Upper lobe of right lung (tissue), 1 donor: Measurements from ENCODE around the gene CTSS. TPM values are rescaled to one million over a fixed set of nuclear protein-coding genes. Genes with fewer than 3 reads are reported as not detected.

Experiments
- ATAC-seq: fragments of 200-7000 bp; cut with Tn5 transposase; one replicate; pipeline ENCODE4 v1.9.1; 2020; ENCODE audit warnings: mild to moderate bottlenecking, moderate library complexity
- DNase-seq: peaks from one replicate; pipeline ENCODE4 v3.0.0-alpha.2; 2020
- H3K27ac ChIP-seq: fragments of 200-600 bp; one replicate; pipeline ENCODE4 v1.8.0; 2022
- H3K27me3 ChIP-seq: fragments of 200-600 bp; one replicate; pipeline ENCODE4 v1.8.0; 2022; ENCODE audit warnings: mild to moderate bottlenecking
- H3K36me3 ChIP-seq: fragments of 200-600 bp; one replicate; pipeline ENCODE4 v1.8.0; 2022
- H3K4me1 ChIP-seq: fragments of 200-600 bp; one replicate; pipeline ENCODE4 v1.8.0; 2022
- H3K4me3 ChIP-seq: fragments of 200-600 bp; one replicate; pipeline ENCODE4 v1.8.0; 2022; ENCODE audit warnings: mild to moderate bottlenecking
- H3K9me3 ChIP-seq: fragments of 200-600 bp; one replicate; pipeline ENCODE4 v1.8.0; 2022
- intact Hi-C: fragments of 100-400 bp; cut with DNase I; formaldehyde crosslinking; loops from one replicate; pipeline ENCODE4 v1.11.0; 2022
- long read RNA-seq: library from polyadenylated mRNA; unstranded; transcript quantifications from one replicate; pipeline ENCODE4 v2.0.0, GENCODE V29; 2021
- total RNA-seq: library from RNA; stranded (reverse); fragmentation: NEBNext Ultra II Directional; extraction: Animal tissue kit (Norgen Biotek cat#: 25700); gene quantifications from one replicate; pipeline ENCODE4 v1.2.1, GENCODE V29; 2021
- TF ChIP-seq, protein P1 (sequence below): fragments of 200-600 bp; IDR thresholded peaks from one replicate; pipeline ENCODE4 v1.8.0; 2022; ENCODE audit warnings: antibody characterized with exemption
- donor health status: DM: no; HTN: yes; CAD: no; lungs with severe emphysema.

Gene CTSS
- 533 TPM for total RNA-seq
- long read RNA-seq, full-length matches to known transcripts = 523 of 575 reads
- long read RNA-seq, partial matches to known transcripts = 13 of 575 reads
- long read RNA-seq, other reads (novel, unspliced or antisense) = 39 of 575 reads

DNA sequence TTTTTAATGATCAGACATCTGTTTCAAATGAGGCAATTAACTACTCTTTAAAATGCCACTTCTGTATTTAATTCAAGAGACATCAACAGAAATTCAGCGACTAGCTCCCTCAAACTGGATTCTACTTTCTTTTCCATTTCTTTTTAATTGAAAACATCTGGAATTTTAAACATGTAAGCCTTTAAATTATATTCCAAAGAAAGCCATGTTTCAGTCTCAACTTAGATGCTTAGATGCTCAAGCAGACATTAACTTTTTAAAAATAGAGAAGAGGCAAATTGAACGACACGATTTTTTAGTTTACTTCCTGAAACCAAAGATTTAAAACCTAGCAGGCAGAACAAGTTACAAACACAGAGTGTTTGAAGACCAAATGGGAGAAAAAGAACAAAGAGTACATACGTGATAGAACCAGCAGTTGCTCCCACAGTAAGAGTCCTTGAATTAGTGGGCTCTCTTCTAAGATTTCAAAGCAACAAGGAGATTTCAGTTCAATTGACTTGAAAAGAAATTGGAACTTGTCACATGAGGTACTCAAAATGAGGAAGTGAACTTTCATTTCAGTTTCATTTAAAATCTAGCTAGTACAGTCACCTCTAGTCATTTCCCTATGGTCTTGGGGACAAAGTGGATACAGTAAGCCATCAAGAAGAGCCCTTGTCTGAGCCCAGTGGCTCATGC, at the start of gene CTSS:
TSS of gene CTSS (minus strand) at position 483 of the 681 bp plus-strand sequence. CDS start 1,015 bp downstream, outside the sequence.
- DNase-seq = no peak
- TF ChIP-seq, protein P1, sequence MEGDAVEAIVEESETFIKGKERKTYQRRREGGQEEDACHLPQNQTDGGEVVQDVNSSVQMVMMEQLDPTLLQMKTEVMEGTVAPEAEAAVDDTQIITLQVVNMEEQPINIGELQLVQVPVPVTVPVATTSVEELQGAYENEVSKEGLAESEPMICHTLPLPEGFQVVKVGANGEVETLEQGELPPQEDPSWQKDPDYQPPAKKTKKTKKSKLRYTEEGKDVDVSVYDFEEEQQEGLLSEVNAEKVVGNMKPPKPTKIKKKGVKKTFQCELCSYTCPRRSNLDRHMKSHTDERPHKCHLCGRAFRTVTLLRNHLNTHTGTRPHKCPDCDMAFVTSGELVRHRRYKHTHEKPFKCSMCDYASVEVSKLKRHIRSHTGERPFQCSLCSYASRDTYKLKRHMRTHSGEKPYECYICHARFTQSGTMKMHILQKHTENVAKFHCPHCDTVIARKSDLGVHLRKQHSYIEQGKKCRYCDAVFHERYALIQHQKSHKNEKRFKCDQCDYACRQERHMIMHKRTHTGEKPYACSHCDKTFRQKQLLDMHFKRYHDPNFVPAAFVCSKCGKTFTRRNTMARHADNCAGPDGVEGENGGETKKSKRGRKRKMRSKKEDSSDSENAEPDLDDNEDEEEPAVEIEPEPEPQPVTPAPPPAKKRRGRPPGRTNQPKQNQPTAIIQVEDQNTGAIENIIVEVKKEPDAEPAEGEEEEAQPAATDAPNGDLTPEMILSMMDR = no peak
- H3K4me1 ChIP-seq = peaks cover 14% of the 10 kb centered on the region
- no peaks in the 10 kb centered on the region for H3K27me3 ChIP-seq
- ATAC-seq = peak; percentile 91
- peak within 1 kb of the TSS; percentile 84 for H3K27ac ChIP-seq
- intact Hi-C loops = no loop called here
- H3K9me3 ChIP-seq = no peaks in the 10 kb centered on the region
- H3K4me3 ChIP-seq = peak within 1 kb of the TSS; percentile 48
- no peaks in the 10 kb centered on the region for H3K36me3 ChIP-seq

DNA sequence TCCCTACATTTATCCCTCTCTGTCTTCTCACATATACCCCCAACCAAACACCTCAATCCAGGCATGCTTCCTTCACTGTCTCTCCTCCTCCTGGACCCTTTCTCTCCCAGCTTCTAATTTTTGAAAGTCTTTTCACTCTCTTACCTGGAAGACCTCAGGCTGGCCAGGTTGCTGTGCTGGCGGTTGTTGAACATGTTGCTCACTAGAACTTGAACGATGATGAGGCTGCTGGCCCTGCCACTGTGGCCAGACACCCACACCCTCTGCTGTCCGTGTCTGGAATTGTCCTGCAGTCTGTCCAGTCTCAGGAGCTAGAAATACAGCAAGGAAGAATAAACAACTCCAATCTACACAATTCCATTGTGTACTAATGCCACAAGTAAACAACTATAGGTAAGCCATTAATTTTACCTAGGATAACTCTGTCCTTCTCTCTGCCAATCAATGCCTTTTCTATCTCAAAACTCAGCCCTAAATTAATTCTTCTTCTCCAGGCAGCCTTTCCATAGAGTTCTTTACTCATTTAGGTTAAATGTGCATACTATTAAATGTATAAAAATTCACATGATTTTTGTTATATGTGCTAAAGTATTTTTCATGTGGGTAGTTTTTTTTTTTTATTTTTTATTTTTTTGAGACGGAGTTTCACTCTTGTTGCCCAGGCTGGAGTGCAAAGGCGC, 47.6 kb upstream of the CTSS start:
- TF ChIP-seq, protein P1 = peak; percentile 71
- peak; percentile 77 for DNase-seq
- Histone ChIP-seq H3K4me1 (no peaks in the 10 kb centered on the region), H3K27me3 (no peaks in the 10 kb centered on the region), H3K27ac (no peak overlapping the region), H3K36me3 (peaks cover 78% of the 10 kb centered on the region), H3K9me3 (no peaks in the 10 kb centered on the region), H3K4me3 (no peak overlapping the region)
- intact Hi-C loops = no loop called here
- ATAC-seq = peak; percentile 97

GRCh38 chr1:150810958-150811659, 45.5 kb upstream of the CTSS start:
- Histone ChIP-seq H3K27ac (no peak overlapping the region), H3K9me3 (no peaks in the 10 kb centered on the region), H3K4me1 (no peaks in the 10 kb centered on the region), H3K4me3 (no peak overlapping the region), H3K36me3 (peaks cover 57% of the 10 kb centered on the region), H3K27me3 (no peaks in the 10 kb centered on the region)
- TF ChIP-seq, protein P1 = no peak
- DNase-seq (no peak), ATAC-seq (no peak)
- intact Hi-C loops = no loop called here

DNA sequence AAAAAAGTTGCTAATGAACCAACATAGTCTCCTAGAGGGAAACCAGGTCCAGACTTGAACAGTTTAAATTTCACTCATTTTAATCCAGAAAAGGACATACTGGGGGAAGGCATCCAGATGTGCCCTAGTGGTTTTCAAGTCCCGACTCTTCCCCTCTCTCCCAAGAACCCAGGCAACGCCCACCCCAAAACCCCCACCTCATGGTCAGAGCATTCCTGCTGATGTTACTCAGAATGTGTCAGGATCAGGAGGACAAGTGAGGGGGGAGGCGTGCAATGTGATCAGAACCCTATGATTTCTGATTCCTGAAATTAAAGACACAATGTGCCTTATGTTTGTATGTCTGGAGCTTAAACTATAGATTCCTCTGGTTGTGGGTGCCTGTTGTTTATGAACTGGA, 44.1 kb upstream of the CTSS start:
- Histone ChIP-seq H3K4me3 (no peak overlapping the region), H3K27me3 (no peaks in the 10 kb centered on the region), H3K4me1 (no peaks in the 10 kb centered on the region), H3K27ac (no peak overlapping the region), H3K9me3 (no peaks in the 10 kb centered on the region), H3K36me3 (peaks cover 43% of the 10 kb centered on the region)
- DNase-seq (no peak), ATAC-seq (no peak)
- intact Hi-C loops = no loop called here
- TF ChIP-seq, protein P1 = no peak

- ATAC-seq (no peak), DNase-seq (no peak)
- no peaks in the 10 kb centered on the region for H3K9me3 ChIP-seq
- peaks cover 42% of the 10 kb centered on the region for H3K36me3 ChIP-seq
- H3K27ac ChIP-seq = no peak overlapping the region
- TF ChIP-seq, protein P1 = no peak
- intact Hi-C loops = no loop called here
- no peaks in the 10 kb centered on the region for H3K27me3 ChIP-seq
- no peaks in the 10 kb centered on the region for H3K4me1 ChIP-seq
- H3K4me3 ChIP-seq = no peak overlapping the region
These were observed 43.3 kb upstream of the CTSS start for GRCh38 chr1:150808846-150809245.
